GM12878 (cell line): Measurements from ENCODE around the gene DMRTC2.

Experiments used
- CREM ChIP-seq: IDR thresholded peaks from 2 replicates; pipeline ENCODE4 v1.6.1; 2014; ENCODE audit warnings: antibody characterized with exemption, low read depth
- CTCF ChIP-seq, 3 experiments: IDR thresholded peaks in 2 of 3; conservative IDR thresholded peaks in 1 of 3; 2 replicates each; pipeline ENCODE4 v1.5.1; 2011; ENCODE audit warnings: low read depth in 3 of 3, low read length in 3 of 3, mild to moderate bottlenecking in 3 of 3, control low read depth in 2 of 3, moderate library complexity in 2 of 3, inconsistent platforms in 1 of 3, mixed read lengths in 1 of 3; ENCODE audit not compliant: control insufficient read depth in 2 of 3, insufficient read depth in 1 of 3; ENCODE audit errors: extremely low read depth in 1 of 3
- E4F1 ChIP-seq: fragments of 450-650 bp; IDR thresholded peaks from 2 replicates; pipeline ENCODE4 v1.6.1; 2018; ENCODE audit warnings: borderline replicate concordance, mild to moderate bottlenecking; ENCODE audit not compliant: partially characterized antibody
- IRF4 ChIP-seq: IDR thresholded peaks from 2 replicates; pipeline ENCODE4 v1.6.1; 2011; ENCODE audit warnings: low read depth, low read length
- RFX5 ChIP-seq: IDR thresholded peaks from 2 replicates; pipeline ENCODE4 v1.6.1; 2011; ENCODE audit warnings: low read depth, low read length, improper control_type of control experiment

- no peak for TF ChIP-seq E4F1
- no peak for TF ChIP-seq CTCF (IDR thresholded peaks at IDR 0.05 in 2 of 3, conservative IDR thresholded peaks at IDR 0.05 in 1 of 3; ENCODE audit: control insufficient read depth in 2 of 3, extremely low read depth in 1 of 3, insufficient read depth in 1 of 3, low read depth in 3 of 3, low read length in 3 of 3)
- TF ChIP-seq CREM, result no peak
- no peak for TF ChIP-seq IRF4
- no peak for TF ChIP-seq RFX5
Observed at GRCh38 chr19:41796362-41796761, 48.5 kb upstream of the DMRTC2 start, which contains the start of gene CEACAM3.
